Memory B cell (primary cell): ENCODE data around the gene FHIT.

Experiments used
- ATAC-seq: fragments of 150-1000 bp; cut with Tn5 transposase; 2 replicates; pipeline ENCODE4 v1.10.0; 2021; ENCODE audit warnings: low read depth, mild to moderate bottlenecking, moderate library complexity
- DNase-seq, 2 donors: peaks; one replicate each; pipeline ENCODE4 v3.0.0; 2022; ENCODE audit warnings: low spot score in 2 of 2
- H3K27ac Mint-ChIP-seq: one replicate; pipeline ENCODE4 v1.8.0; 2022; ENCODE audit warnings: mild to moderate bottlenecking, moderate library complexity, mixed read lengths
- H3K27me3 Mint-ChIP-seq: one replicate; pipeline ENCODE4 v1.8.0; 2022; ENCODE audit warnings: mixed read lengths
- H3K36me3 Mint-ChIP-seq: one replicate; pipeline ENCODE4 v1.8.0; 2022; ENCODE audit warnings: mild to moderate bottlenecking, mixed read lengths
- H3K4me1 Mint-ChIP-seq: one replicate; pipeline ENCODE4 v1.8.0; 2022; ENCODE audit warnings: mixed read lengths
- H3K4me3 Mint-ChIP-seq: one replicate; pipeline ENCODE4 v1.8.0; 2022; ENCODE audit warnings: mild to moderate bottlenecking, moderate library complexity, mixed read lengths
- H3K9me3 Mint-ChIP-seq: one replicate; pipeline ENCODE4 v1.8.0; 2022; ENCODE audit warnings: mixed read lengths

The FHIT gene

DNA sequence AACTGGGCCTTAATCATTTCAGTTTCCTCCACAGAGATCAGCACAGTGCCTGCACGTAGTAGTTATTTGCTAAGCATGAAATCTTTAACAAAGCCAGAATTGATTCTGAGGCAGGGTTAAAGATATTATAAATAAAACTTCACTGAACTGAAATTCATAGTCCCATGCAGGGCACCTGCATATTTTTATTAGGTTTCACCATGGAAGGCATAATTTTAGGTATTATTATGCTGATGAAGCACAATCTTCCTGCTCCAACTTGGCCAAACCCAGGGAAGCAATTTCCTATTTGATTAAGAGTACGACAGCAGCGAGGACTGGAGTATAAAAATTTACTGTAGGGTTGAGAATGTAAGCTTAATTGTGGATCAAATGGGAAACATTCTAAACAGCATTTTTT is 1131.0 kb downstream of the FHIT start:
- no peak for DNase-seq
- H3K4me1 Mint-ChIP-seq, result no peaks in the 10 kb centered on the region
- no peaks in the 10 kb centered on the region for H3K9me3 Mint-ChIP-seq
- no peaks in the 10 kb centered on the region for H3K36me3 Mint-ChIP-seq
- H3K27me3 Mint-ChIP-seq, result no peaks in the 10 kb centered on the region
- ATAC-seq, result no peak
- H3K27ac Mint-ChIP-seq, result no peak overlapping the region
- H3K4me3 Mint-ChIP-seq, result no peak overlapping the region

DNA sequence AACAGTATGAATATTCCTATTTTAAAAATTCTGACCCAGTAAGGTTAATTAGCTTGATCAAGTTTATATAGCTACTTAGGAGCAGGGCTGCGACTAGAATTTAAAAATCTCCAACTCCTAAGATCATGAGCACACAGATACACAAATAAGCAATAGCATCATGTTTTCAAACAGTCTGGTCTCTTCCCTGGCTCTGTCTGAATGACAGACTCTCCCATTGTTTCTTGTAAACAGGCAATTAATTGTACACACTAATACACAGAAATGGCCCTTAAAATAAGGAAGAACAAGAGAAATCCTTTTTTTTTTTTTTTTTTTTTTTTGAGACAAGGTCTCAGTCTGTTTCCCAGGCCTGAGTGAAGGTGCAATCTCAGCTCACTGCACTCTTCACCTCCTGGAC is 1137.1 kb downstream of the FHIT start:
- Mint-ChIP-seq H3K4me3 (no peak overlapping the region), H3K4me1 (no peaks in the 10 kb centered on the region), H3K36me3 (no peaks in the 10 kb centered on the region)

DNA sequence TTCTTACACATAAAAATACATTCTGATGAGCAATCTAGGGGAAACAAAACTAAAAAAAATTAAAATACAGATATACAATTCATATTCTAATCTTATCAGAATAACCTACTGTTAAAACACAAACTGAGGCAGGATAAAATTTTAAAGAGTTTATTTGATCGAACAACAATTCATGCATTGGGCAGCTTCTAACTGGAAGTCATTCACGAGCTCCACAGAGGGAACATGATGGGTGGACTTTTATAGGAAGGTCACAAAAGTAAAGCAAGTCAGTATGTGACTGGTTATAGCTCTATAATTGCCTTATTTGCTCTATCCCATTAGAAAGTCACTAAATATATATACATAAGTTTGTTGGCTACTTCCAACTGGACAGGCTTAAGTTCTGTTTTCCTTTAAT is 1144.0 kb downstream of the FHIT start:
- no peaks in the 10 kb centered on the region for H3K36me3 Mint-ChIP-seq
- no peaks in the 10 kb centered on the region for H3K4me1 Mint-ChIP-seq
- no peak overlapping the region for H3K27ac Mint-ChIP-seq
- H3K9me3 Mint-ChIP-seq, result no peaks in the 10 kb centered on the region
- DNase-seq (no peak), ATAC-seq (no peak)
- H3K4me3 Mint-ChIP-seq, result no peak overlapping the region
- H3K27me3 Mint-ChIP-seq, result peaks cover 2% of the 10 kb centered on the region

More for the DNA sequence above, 1137.1 kb downstream of the FHIT start:
- peaks cover 2% of the 10 kb centered on the region for H3K27me3 Mint-ChIP-seq
- ATAC-seq (no peak), DNase-seq (no peak)
- no peak overlapping the region for H3K27ac Mint-ChIP-seq
- H3K9me3 Mint-ChIP-seq, result no peaks in the 10 kb centered on the region

DNA sequence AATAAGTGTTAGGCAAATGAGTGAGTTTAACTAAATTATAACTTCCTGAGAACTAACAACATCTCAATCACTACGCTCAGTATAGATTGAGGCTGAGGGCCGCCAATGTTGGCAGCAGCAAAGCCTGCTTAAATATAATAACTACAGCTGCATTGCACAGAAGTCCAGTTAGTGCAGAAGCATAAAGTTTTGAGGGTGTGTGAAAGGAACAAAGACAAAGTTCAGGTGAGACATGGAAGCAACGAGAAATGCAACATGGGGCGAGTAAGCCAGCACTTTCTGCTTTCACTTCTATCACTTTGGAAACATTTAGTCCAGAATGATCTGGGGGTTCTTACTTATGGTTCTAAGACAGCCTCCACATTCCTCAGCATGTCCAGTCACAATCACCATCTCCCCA is 1149.1 kb downstream of the FHIT start:
- Mint-ChIP-seq H3K27me3 (peaks cover 5% of the 10 kb centered on the region), H3K27ac (no peak overlapping the region), H3K4me3 (no peak overlapping the region), H3K4me1 (no peaks in the 10 kb centered on the region), H3K9me3 (no peaks in the 10 kb centered on the region), H3K36me3 (no peaks in the 10 kb centered on the region)
- DNase-seq (no peak), ATAC-seq (no peak)

DNA sequence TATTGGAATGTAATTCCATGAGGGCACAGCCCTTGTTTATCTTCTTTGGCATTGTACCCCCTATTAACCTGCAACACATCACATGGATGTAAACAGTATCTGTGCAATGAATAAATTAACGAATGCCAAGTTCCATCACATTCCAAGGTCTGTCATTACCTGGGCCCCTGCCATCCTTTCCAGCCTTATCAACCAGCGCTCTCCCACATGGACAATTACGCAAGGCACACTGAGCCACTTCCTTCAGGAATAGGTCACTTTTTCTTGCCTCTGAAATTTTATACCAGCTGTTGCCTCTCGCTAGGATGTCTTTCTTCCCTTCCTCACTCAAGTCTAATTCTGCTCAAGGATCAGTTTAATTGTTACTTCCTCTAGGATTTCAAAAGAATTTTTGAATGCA is 1149.6 kb downstream of the FHIT start:
- Mint-ChIP-seq H3K4me3 (no peak overlapping the region), H3K27ac (no peak overlapping the region), H3K27me3 (peaks cover 6% of the 10 kb centered on the region)

DNA sequence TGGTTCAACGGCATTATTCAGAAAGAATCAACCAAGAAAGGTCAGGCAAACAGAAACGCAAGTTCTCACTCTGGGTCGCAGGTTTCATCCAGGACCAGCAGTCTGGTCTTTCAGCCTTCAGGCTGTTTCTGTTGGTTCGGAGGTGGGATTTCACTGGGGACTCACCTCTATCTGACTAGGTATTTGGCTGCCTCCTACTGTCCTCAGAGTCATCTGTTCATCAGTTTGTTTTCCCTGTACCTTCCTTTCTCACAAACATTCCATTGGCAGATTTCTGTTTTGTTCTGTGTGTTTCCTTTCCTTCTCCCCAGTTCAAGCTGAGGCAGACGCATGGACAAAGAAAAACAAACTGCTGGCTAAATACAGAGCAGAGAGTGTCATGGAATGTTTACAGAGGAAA is 1154.8 kb downstream of the FHIT start:
- no peak overlapping the region for H3K4me3 Mint-ChIP-seq
- DNase-seq (no peak), ATAC-seq (no peak)
- peaks cover 2% of the 10 kb centered on the region for H3K9me3 Mint-ChIP-seq
- H3K4me1 Mint-ChIP-seq, result no peaks in the 10 kb centered on the region
- no peak overlapping the region for H3K27ac Mint-ChIP-seq
- H3K36me3 Mint-ChIP-seq, result peaks cover 2% of the 10 kb centered on the region
- peaks cover 7% of the 10 kb centered on the region for H3K27me3 Mint-ChIP-seq

More for the DNA sequence above, 1149.6 kb downstream of the FHIT start:
- no peaks in the 10 kb centered on the region for H3K9me3 Mint-ChIP-seq
- no peak for DNase-seq
- H3K36me3 Mint-ChIP-seq, result no peaks in the 10 kb centered on the region
- no peak for ATAC-seq
- no peaks in the 10 kb centered on the region for H3K4me1 Mint-ChIP-seq

DNA sequence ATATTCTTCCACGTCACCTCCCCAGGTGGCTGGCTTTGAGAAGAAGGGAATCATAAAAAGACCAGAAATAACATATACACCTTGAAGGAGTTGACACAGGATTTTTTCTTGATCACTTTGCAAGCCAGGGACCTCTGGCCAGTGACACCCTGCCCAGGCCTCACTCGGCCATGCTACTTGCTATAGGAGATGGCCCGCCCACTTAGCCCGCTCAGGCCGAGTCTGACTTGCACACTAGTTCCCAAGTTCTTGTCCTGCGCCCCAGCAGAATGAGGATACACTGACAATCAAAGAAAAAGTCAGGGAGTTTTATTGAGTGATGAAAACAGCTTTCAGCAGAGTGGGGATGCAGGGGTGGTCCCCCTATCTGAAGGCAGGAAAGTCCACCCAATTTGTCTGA is 1155.3 kb downstream of the FHIT start:
- DNase-seq (no peak), ATAC-seq (no peak)
- peaks cover 2% of the 10 kb centered on the region for H3K9me3 Mint-ChIP-seq
- no peak overlapping the region for H3K4me3 Mint-ChIP-seq
- H3K27ac Mint-ChIP-seq, result no peak overlapping the region
- H3K27me3 Mint-ChIP-seq, result peaks cover 7% of the 10 kb centered on the region
- no peaks in the 10 kb centered on the region for H3K4me1 Mint-ChIP-seq
- H3K36me3 Mint-ChIP-seq, result peaks cover 2% of the 10 kb centered on the region

DNA sequence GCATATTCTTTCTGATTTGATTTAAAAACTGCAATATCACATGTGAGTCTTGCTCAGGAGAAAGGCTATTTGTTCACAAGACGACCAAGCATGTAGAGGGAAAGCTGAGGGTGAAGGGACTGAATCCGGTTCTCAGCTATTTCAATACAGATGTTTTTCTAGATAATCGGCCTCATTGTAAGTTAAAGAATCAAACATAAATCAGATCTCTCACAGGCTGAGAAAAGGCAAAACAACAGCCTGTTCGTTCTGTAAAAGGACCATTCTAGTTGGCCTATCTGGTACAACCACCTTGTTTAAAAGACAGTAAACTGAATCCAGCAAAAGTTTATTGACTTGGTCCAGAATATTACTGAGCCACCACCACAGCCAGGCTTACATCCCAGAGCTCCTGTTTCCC is 1155.7 kb downstream of the FHIT start:
- Mint-ChIP-seq H3K9me3 (peaks cover 2% of the 10 kb centered on the region), H3K4me1 (no peaks in the 10 kb centered on the region), H3K4me3 (no peak overlapping the region), H3K27ac (no peak overlapping the region), H3K27me3 (peaks cover 7% of the 10 kb centered on the region), H3K36me3 (peaks cover 2% of the 10 kb centered on the region)
- DNase-seq (no peak), ATAC-seq (no peak)

DNA sequence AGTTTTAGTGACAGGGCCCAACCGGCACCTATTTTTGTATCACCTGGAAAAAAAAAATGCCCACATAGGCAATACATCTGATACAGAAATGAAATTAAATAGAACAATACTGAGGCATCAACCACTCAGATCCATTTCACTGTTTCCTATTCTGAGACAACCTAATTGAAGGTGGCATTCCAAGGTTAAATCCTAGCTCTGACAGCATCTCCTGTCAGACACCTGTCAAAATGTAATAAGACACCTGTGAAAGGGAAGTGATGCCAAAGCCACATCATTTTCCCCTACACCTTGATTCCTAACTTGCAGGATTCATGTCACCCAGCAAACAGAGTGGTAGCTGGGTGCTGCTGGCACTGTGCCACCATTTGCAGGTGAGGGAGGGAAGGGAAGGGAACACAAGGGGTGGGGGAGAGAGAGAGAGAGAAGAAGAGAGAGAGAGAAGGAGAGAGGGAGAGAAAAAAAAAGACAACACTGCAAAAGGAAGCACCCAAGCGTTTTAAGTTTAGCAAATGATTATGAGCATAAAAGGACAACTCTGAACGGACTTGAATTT is 1156.8 kb downstream of the FHIT start:
- H3K36me3 Mint-ChIP-seq, result peaks cover 2% of the 10 kb centered on the region
- no peak overlapping the region for H3K4me3 Mint-ChIP-seq
- DNase-seq, result no peak
- peaks cover 2% of the 10 kb centered on the region for H3K9me3 Mint-ChIP-seq
- no peak for ATAC-seq
- no peaks in the 10 kb centered on the region for H3K4me1 Mint-ChIP-seq
- H3K27ac Mint-ChIP-seq, result no peak overlapping the region
- H3K27me3 Mint-ChIP-seq, result peaks cover 6% of the 10 kb centered on the region

DNA sequence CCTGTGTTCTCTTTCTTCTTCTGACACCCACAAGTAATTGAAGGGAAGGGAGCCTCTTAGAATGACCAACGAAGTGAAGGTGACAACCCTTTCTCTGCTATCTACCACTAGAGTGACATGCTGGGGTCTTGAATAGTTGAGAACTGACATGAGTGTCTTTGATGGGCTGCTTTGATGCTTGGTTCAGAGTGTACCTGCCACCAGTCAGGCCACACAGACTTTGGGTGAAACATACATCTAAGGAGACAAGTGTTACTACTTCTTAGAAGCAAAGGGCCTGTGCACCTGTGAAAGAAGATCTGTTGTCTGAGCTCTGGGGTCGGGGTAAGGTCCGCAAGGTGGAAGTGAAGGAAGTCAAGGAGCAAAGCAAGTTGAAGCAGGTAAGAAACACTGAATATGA is 1160.7 kb downstream of the FHIT start:
- no peaks in the 10 kb centered on the region for H3K4me1 Mint-ChIP-seq
- no peak for ATAC-seq
- H3K4me3 Mint-ChIP-seq, result no peak overlapping the region
- no peaks in the 10 kb centered on the region for H3K27me3 Mint-ChIP-seq
- peaks cover 2% of the 10 kb centered on the region for H3K36me3 Mint-ChIP-seq
- no peak for DNase-seq
- H3K9me3 Mint-ChIP-seq, result peaks cover 4% of the 10 kb centered on the region
- H3K27ac Mint-ChIP-seq, result no peak overlapping the region

DNA sequence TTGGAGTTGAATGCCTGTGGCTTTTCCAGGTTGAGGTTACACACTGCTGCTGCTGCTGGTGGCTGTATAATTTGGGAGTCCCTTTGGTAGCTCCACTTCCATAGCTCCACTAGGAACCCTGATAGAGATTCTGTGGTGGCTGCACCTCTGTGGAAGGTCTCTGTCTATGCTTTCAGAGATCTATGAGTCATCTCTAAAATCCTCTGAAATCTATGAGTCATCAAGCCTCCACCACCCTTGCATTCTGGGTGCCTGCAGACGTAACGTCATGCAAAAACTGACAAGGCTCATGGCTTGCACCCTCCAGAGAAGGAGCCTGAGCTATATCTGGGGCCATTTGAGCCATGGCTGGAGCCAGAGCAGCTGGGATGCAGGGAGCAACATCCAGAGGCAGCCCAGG is 1164.4 kb downstream of the FHIT start:
- H3K36me3 Mint-ChIP-seq, result no peaks in the 10 kb centered on the region
- no peak overlapping the region for H3K4me3 Mint-ChIP-seq

DNA sequence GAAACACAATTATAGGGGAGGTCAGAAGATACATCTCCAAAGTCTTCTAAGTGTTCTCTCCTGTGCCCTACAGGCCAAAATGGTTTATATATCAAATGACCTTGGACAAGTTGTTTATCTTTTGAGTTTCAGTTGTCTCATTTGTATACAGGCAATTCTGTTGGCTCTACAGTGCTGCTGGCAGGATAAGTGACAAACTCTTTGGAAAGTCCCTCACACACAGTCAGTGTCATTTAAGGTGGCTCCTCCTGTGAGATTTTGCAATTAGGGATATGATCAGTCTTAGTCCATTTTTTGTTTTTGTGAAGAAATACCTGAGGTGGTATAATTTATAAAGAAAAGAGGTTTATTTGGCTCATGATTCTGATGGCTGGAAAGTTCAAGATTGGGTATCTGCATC is 1165.6 kb downstream of the FHIT start:
- Mint-ChIP-seq H3K27ac (no peak overlapping the region), H3K36me3 (no peaks in the 10 kb centered on the region), H3K27me3 (no peaks in the 10 kb centered on the region), H3K4me1 (peaks cover 21% of the 10 kb centered on the region), H3K9me3 (peaks cover 4% of the 10 kb centered on the region), H3K4me3 (no peak overlapping the region)
- no peak for DNase-seq
- ATAC-seq, result no peak

More for the DNA sequence above, 1164.4 kb downstream of the FHIT start:
- H3K27ac Mint-ChIP-seq, result no peak overlapping the region
- peaks cover 4% of the 10 kb centered on the region for H3K9me3 Mint-ChIP-seq
- ATAC-seq (no peak), DNase-seq (no peak)
- peaks cover 11% of the 10 kb centered on the region for H3K4me1 Mint-ChIP-seq
- H3K27me3 Mint-ChIP-seq, result no peaks in the 10 kb centered on the region

DNA sequence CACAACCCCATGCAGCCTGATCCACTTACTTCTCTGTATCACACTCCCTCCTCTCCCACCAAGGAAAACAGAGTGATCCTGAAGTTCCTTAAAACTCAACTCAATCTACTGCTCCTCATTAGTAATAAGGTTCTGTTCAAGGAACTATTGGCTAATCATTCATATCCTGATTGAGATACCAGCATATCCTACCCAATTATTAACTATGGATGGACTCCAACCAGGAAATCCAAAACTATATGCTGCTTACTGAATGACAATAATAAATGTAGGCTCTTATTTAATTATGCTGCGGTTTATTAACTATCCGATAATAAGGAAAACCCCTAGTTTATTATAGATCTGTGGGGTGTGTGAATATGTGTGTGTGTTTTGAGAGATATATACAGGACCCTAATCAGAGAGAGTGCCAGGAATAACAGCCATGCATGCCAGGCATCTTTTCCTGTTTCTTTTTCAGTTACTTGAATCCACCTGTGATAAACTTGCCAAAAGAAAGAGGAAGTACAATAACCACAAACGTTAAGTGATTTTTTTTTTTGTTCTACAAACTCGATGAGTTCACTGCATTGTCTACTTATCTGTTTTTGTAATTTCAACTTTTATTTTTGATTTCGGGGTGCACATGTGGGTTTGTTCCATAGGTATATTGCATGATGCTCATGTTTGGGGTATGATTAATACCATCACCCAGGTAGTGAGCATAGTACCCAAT is 1169.7 kb downstream of the FHIT start:
- Mint-ChIP-seq H3K4me3 (peak overlapping the region; percentile 46), H3K27me3 (no peaks in the 10 kb centered on the region), H3K36me3 (no peaks in the 10 kb centered on the region), H3K27ac (peak overlapping the region; percentile 37), H3K9me3 (peaks cover 2% of the 10 kb centered on the region), H3K4me1 (peaks cover 24% of the 10 kb centered on the region)
- DNase-seq (peak in 1 of 2 donors; percentile 7), ATAC-seq (peak; percentile 81)

DNA sequence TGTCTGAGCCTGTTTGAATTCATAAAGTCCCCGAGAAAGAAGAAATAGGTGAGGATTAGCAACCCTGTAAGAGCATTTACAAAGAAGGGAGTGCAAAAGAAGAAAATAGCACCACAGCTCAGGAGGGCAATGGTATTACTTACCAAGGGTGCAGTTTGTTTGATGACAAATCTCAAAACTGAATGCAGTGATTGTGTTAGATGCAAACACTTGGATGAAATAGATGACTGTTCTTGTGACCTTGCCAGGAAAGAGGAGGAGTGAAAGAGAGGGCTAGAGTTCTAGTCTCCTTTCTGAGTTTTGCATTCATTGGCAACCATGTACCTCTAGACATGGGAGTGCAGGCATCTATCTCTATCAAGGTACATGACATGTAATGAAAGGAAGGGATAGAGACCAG is 1170.6 kb downstream of the FHIT start:
- no peak for DNase-seq
- Mint-ChIP-seq H3K27ac (peak overlapping the region; percentile 16), H3K9me3 (peaks cover 2% of the 10 kb centered on the region), H3K27me3 (no peaks in the 10 kb centered on the region), H3K36me3 (no peaks in the 10 kb centered on the region), H3K4me1 (peaks cover 24% of the 10 kb centered on the region), H3K4me3 (no peak overlapping the region)
- ATAC-seq, result no peak

DNA sequence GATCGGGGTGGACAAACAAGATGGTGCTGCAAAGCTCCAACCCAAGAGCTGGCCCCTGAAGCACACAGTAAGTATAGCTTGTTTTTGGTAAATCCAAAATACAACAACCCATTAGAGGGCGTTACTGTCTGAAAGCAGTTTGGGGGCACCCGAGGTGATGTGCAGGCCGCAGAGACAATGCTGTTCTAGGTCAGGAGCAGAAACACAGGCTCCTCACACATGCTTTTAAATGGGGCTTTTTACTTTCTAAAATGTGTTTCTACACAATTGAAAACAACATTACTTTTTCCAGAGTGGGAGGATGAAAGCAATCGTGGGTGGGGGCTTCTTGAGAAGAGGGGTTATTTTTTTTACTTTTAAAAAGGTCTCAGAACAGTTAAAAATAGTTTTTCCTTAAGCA is 1172.2 kb downstream of the FHIT start:
- peaks cover 2% of the 10 kb centered on the region for H3K9me3 Mint-ChIP-seq
- no peaks in the 10 kb centered on the region for H3K36me3 Mint-ChIP-seq
- no peak overlapping the region for H3K27ac Mint-ChIP-seq
- DNase-seq, result no peak
- peaks cover 24% of the 10 kb centered on the region for H3K4me1 Mint-ChIP-seq
- no peaks in the 10 kb centered on the region for H3K27me3 Mint-ChIP-seq
- H3K4me3 Mint-ChIP-seq, result no peak overlapping the region
- ATAC-seq, result no peak
